HCT116 (cell line): Measurements from ENCODE around the gene SIDT1.

Source experiments
- CTCF ChIP-seq, 3 experiments: fragments of 200-600 bp in 1 of 3; sonication (generic) in 1 of 3; IDR thresholded peaks in 2 of 3; conservative IDR thresholded peaks in 1 of 3; 2 replicates each; pipeline ENCODE4 v1.5.1; 2012 to 2017; ENCODE audit warnings: low read depth in 2 of 3, low read length in 2 of 3, antibody characterized with exemption in 1 of 3, borderline replicate concordance in 1 of 3, control low read depth in 1 of 3, mild to moderate bottlenecking in 1 of 3, mixed read lengths in 1 of 3, mixed run types in 1 of 3, moderate library complexity in 1 of 3; ENCODE audit not compliant: insufficient read depth in 1 of 3
- EGR1 ChIP-seq: IDR thresholded peaks from 2 replicates; pipeline ENCODE4 v1.6.1; 2012; ENCODE audit warnings: low read depth
- EZH2 ChIP-seq: fragments of 200-600 bp; sonication (generic); IDR thresholded peaks from 2 replicates; pipeline ENCODE4 v1.6.1; 2017; ENCODE audit warnings: antibody characterized with exemption, mixed run types
- POLR2A ChIP-seq: IDR thresholded peaks from 2 replicates; pipeline ENCODE4 v1.7.0; 2011; ENCODE audit warnings: borderline replicate concordance; ENCODE audit not compliant: insufficient read depth, insufficient read length; ENCODE audit errors: extremely low read depth
- POLR2AphosphoS5 ChIP-seq: IDR thresholded peaks from 2 replicates; pipeline ENCODE4 v1.6.1; 2011; ENCODE audit warnings: mild to moderate bottlenecking, low read depth, low read length, moderate library complexity
- RAD21 ChIP-seq: IDR thresholded peaks from 2 replicates; pipeline ENCODE4 v1.6.1; 2012; ENCODE audit warnings: low read depth, mild to moderate bottlenecking
- REST ChIP-seq: IDR thresholded peaks from 2 replicates; pipeline ENCODE4 v1.6.1; 2012; ENCODE audit warnings: low read depth
- SP1 ChIP-seq: IDR thresholded peaks from 2 replicates; pipeline ENCODE4 v1.6.1; 2012; ENCODE audit warnings: low read depth
- YY1 ChIP-seq: IDR thresholded peaks from 2 replicates; pipeline ENCODE4 v1.6.1; 2011; ENCODE audit warnings: low read length, low read depth, moderate library complexity, mild to moderate bottlenecking; ENCODE audit not compliant: insufficient replicate concordance; ENCODE audit errors: extremely low read depth
- ZFX ChIP-seq: fragments of 450-650 bp; IDR thresholded peaks from 2 replicates; pipeline ENCODE4 v1.6.1; 2017
- ZNF274 ChIP-seq: fragments of 200-500 bp; sonication (Bioruptor generic); IDR thresholded peaks from 2 replicates; pipeline ENCODE4 v1.6.1; 2014; ENCODE audit warnings: mild to moderate bottlenecking, low read depth, low read length, inconsistent platforms
- TF ChIP-seq, protein P1 (sequence below): IDR thresholded peaks from 2 replicates; pipeline ENCODE4 v1.6.1; 2011; ENCODE audit warnings: mild to moderate bottlenecking, low read length, moderate library complexity; ENCODE audit not compliant: insufficient replicate concordance; ENCODE audit errors: extremely low read depth

- TF ChIP-seq RAD21 (no peak), POLR2A (no peak), ZNF274 (no peak), SP1 (no peak), CTCF (IDR thresholded peaks at IDR 0.05 in 2 of 3, conservative IDR thresholded peaks at IDR 0.05 in 1 of 3; ENCODE audit: borderline replicate concordance in 1 of 3, insufficient read depth in 1 of 3, low read depth in 2 of 3, low read length in 2 of 3) (no peak), YY1 (no peak), REST (no peak), POLR2AphosphoS5 (no peak), EGR1 (no peak), EZH2 (no peak), ZFX (no peak)
- TF ChIP-seq, protein P1, sequence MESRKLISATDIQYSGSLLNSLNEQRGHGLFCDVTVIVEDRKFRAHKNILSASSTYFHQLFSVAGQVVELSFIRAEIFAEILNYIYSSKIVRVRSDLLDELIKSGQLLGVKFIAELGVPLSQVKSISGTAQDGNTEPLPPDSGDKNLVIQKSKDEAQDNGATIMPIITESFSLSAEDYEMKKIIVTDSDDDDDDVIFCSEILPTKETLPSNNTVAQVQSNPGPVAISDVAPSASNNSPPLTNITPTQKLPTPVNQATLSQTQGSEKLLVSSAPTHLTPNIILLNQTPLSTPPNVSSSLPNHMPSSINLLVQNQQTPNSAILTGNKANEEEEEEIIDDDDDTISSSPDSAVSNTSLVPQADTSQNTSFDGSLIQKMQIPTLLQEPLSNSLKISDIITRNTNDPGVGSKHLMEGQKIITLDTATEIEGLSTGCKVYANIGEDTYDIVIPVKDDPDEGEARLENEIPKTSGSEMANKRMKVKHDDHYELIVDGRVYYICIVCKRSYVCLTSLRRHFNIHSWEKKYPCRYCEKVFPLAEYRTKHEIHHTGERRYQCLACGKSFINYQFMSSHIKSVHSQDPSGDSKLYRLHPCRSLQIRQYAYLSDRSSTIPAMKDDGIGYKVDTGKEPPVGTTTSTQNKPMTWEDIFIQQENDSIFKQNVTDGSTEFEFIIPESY, result no peak
Measured at GRCh38 chr3:113594066-113594465, 61.7 kb downstream of the SIDT1 start.
